SK-N-SH (cell line): ENCODE measurements around the gene VIPR2. TPM values are rescaled to one million over a fixed set of nuclear protein-coding genes. Genes with fewer than 3 reads are reported as not detected.

Experiments used
- CTCF ChIA-PET: fragments of 300-600, 350-600 bp; formaldehyde crosslinking; extraction: SDS; loops from one replicate; lab custom pipeline; 2021; lab: Yijun Ruan, JAX
- POLR2A ChIA-PET: fragments of 350-600 bp; sonication (Branson Sonifier 250); formaldehyde crosslinking; extraction: SDS; loops from one replicate; lab custom pipeline; 2020; ENCODE audit warnings: antibody characterized with exemption, inconsistent platforms; lab: Yijun Ruan, JAX
- DNase-seq: peaks from one replicate; pipeline ENCODE4 v3.0.0; 2012
- H2AFZ ChIP-seq: fragments of 200-600 bp; sonication (generic); 2 replicates; pipeline ENCODE4 v1.8.1; 2016; ENCODE audit warnings: antibody characterized with exemption, mild to moderate bottlenecking, low read depth
- H3F3A ChIP-seq: fragments of 200-600 bp; sonication (generic); replicated peaks from 2 replicates; pipeline ENCODE3; 2016; ENCODE audit warnings: antibody characterized with exemption, mild to moderate bottlenecking; ENCODE audit not compliant: insufficient read depth
- H3K27ac ChIP-seq, 2 experiments: fragments of 200-500 bp in 1 of 2; fragments of 200-600 bp in 1 of 2; sonication (Bioruptor generic) in 1 of 2; sonication (generic), shearing (Covaris generic) in 1 of 2; 2 replicates each; pipeline versions ENCODE4 v1.5.1 to v1.6.1; 2014 to 2016; ENCODE audit warnings: low read depth in 2 of 2, inconsistent platforms in 1 of 2, low read length in 1 of 2, mild to moderate bottlenecking in 1 of 2, mixed read lengths in 1 of 2
- H3K27me3 ChIP-seq: fragments of 200-600 bp; sonication (generic), shearing (Covaris generic); 2 replicates; pipeline ENCODE4 v1.6.1; 2016; ENCODE audit warnings: mixed run types; ENCODE audit not compliant: insufficient read depth
- H3K36me3 ChIP-seq, 2 experiments: fragments of 200-500 bp in 1 of 2; fragments of 200-600 bp in 1 of 2; sonication (Bioruptor generic) in 1 of 2; sonication (generic) in 1 of 2; replicated peaks in 1 of 2; 2 replicates each; pipeline versions ENCODE3 to v1.5.1; 2014 to 2016; ENCODE audit warnings: low read length in 1 of 2, mild to moderate bottlenecking in 1 of 2; ENCODE audit not compliant: insufficient read depth in 2 of 2, control insufficient read depth in 1 of 2
- H3K4me1 ChIP-seq, 2 experiments: fragments of 200-500 bp in 1 of 2; fragments of 200-600 bp in 1 of 2; sonication (Bioruptor generic) in 1 of 2; sonication (generic), shearing (Covaris generic) in 1 of 2; 2 replicates each; pipeline versions ENCODE4 v1.5.1 to v1.6.1; 2014 to 2016; ENCODE audit warnings: low read depth in 1 of 2, low read length in 1 of 2, mixed run types in 1 of 2; ENCODE audit not compliant: insufficient read depth in 2 of 2, control insufficient read depth in 1 of 2
- H3K4me2 ChIP-seq: fragments of 200-600 bp; sonication (generic), shearing (Covaris generic); 2 replicates; pipeline ENCODE4 v1.6.1; 2017; ENCODE audit warnings: mixed run types
- H3K4me3 ChIP-seq, 2 experiments: fragments of 200-500 bp in 1 of 2; fragments of 200-600 bp in 1 of 2; sonication (Bioruptor generic) in 1 of 2; sonication (generic), shearing (Covaris generic) in 1 of 2; 2 replicates each; pipeline versions ENCODE4 v1.5.1 to v1.8.1; 2014 to 2016; ENCODE audit warnings: low read depth in 2 of 2, inconsistent platforms in 1 of 2, low read length in 1 of 2, mild to moderate bottlenecking in 1 of 2, mixed read lengths in 1 of 2, moderate library complexity in 1 of 2
- H3K79me2 ChIP-seq: fragments of 200-600 bp; sonication (generic); 2 replicates; pipeline ENCODE4 v1.8.1; 2017; ENCODE audit warnings: mild to moderate bottlenecking; ENCODE audit not compliant: insufficient read depth
- H3K9ac ChIP-seq: fragments of 200-600 bp; sonication (generic); 2 replicates; pipeline ENCODE4 v1.6.1; 2017; ENCODE audit warnings: mixed run types
- H3K9me2 ChIP-seq: fragments of 200-600 bp; sonication (generic); 2 replicates; pipeline ENCODE4 v1.6.1; 2017; ENCODE audit warnings: mixed run types
- H3K9me3 ChIP-seq: fragments of 200-600 bp; sonication (generic); 2 replicates; pipeline ENCODE4 v1.6.1; 2017; ENCODE audit warnings: mixed run types, mild to moderate bottlenecking, moderate library complexity
- H4K20me1 ChIP-seq: fragments of 200-600 bp; sonication (generic); 2 replicates; pipeline ENCODE4 v1.6.1; 2017; ENCODE audit warnings: mild to moderate bottlenecking, mixed run types; ENCODE audit not compliant: insufficient read depth
- ELF1 ChIP-seq: IDR thresholded peaks from 2 replicates; pipeline ENCODE4 v1.4.0; 2012
- FOXJ3 ChIP-seq: sonication (generic); formaldehyde crosslinking; IDR thresholded peaks from 2 replicates; pipeline ENCODE4 v1.5.1; 2020; ENCODE audit warnings: mild to moderate bottlenecking, missing genetic modification reagents
- TAF1 ChIP-seq: IDR thresholded peaks from 2 replicates; pipeline ENCODE4 v1.6.1; 2012; ENCODE audit warnings: low read depth, mild to moderate bottlenecking, low read length, moderate library complexity, borderline replicate concordance
- TCF12 ChIP-seq: IDR thresholded peaks from 2 replicates; pipeline ENCODE4 v1.4.0; 2012
- WGBS: methylation state at CpG from one replicate; pipeline ENCODE4 v1.1.6; 2017; ENCODE audit warnings: low lambda C conversion rate; 5-methylcytosine and 5-hydroxymethylcytosine counted together
- polyA plus RNA-seq, 3 experiments: library from polyadenylated mRNA; depleted of rRNA; stranded (reverse); fragments of >200 nt; gene quantifications; 2 replicates each; pipeline ENCODE4 v1.2.3, GENCODE V29; 2012
- TF ChIP-seq, protein P1 (sequence below): IDR thresholded peaks from 2 replicates; pipeline ENCODE4 v1.6.1; 2012; ENCODE audit warnings: mild to moderate bottlenecking, low read depth, low read length, moderate library complexity
- TF ChIP-seq, protein P2 (sequence below): IDR thresholded peaks from 2 replicates; pipeline ENCODE4 v1.4.0; 2012; ENCODE audit warnings: low read depth, borderline replicate concordance

The VIPR2 gene
- polyA plus RNA-seq, 1 of the 3 experiments (the other 2 are of a cell fraction) = not detected

DNA sequence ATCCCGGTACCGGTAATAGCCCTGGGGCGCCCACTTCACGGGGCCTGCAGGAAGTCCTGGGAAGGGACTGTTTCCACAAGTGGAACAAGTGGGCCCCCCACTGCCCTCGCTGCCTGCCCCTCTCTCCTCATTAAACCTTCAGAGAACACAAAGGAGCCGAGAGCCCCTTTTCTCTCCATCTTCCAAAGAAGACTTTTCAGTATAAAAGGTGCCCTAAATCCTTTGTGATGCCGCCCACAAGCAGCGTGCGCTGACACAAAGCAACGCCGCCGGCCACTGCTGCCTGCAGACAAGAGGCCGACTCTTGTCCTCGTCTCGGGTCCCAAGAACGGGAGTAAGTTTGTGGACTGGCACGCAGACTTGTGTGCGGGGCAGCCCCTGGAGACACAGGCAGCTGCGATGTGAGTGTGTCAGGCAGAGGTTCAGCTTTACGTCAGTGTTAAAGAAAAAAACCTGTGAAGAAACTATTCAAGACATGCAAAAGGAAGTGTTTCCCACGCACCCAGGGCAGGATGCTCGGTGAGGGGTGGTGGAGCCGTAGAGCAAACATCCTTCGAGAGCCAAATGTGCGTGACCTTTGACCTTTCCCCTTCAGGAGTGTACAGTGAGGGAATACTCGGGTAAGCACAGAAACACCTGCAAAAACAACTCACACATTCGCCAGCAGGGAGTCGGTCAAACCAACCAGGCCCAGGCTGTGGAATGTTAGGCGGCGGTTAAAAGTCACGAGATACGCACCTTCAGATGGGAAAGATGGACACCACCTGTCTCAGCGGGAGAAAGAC lies 118.2 kb downstream of the VIPR2 start:
- Histone ChIP-seq H3K79me2 (no peaks in the 10 kb centered on the region), H3K27me3 (no peaks in the 10 kb centered on the region), H3K4me3 (no peak overlapping the region), H3K9ac (no peak overlapping the region), H3K4me2 (no peak overlapping the region), H3K36me3 (no peaks in the 10 kb centered on the region), H3F3A (no peaks in the 10 kb centered on the region), H3K9me3 (no peaks in the 10 kb centered on the region), H3K4me1 (peaks cover 0 to 9% of the 10 kb centered on the region in 2 experiments; a peak in 1 of 4 replicates), H2AFZ (no peak overlapping the region), H4K20me1 (no peaks in the 10 kb centered on the region)
- WGBS = 73% methylated on average over 33 of the region's 33 CpGs
- ChIA-PET POLR2A (no interaction called here), CTCF (interaction anchor here (0.8 to 1.4 kb wide), 3 partner anchors 12 to 49 kb away, joined by 3 to 5 read pairs (median 4); no protein-coding TSS in a partner anchor)
- DNase-seq = no peak
- TF ChIP-seq, protein P1, sequence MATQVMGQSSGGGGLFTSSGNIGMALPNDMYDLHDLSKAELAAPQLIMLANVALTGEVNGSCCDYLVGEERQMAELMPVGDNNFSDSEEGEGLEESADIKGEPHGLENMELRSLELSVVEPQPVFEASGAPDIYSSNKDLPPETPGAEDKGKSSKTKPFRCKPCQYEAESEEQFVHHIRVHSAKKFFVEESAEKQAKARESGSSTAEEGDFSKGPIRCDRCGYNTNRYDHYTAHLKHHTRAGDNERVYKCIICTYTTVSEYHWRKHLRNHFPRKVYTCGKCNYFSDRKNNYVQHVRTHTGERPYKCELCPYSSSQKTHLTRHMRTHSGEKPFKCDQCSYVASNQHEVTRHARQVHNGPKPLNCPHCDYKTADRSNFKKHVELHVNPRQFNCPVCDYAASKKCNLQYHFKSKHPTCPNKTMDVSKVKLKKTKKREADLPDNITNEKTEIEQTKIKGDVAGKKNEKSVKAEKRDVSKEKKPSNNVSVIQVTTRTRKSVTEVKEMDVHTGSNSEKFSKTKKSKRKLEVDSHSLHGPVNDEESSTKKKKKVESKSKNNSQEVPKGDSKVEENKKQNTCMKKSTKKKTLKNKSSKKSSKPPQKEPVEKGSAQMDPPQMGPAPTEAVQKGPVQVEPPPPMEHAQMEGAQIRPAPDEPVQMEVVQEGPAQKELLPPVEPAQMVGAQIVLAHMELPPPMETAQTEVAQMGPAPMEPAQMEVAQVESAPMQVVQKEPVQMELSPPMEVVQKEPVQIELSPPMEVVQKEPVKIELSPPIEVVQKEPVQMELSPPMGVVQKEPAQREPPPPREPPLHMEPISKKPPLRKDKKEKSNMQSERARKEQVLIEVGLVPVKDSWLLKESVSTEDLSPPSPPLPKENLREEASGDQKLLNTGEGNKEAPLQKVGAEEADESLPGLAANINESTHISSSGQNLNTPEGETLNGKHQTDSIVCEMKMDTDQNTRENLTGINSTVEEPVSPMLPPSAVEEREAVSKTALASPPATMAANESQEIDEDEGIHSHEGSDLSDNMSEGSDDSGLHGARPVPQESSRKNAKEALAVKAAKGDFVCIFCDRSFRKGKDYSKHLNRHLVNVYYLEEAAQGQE = no peak
- TF ChIP-seq TCF12 (no peak), ELF1 (no peak), TAF1 (no peak)
- TF ChIP-seq, all 33 proteins: peak for 0
- no peak overlapping the region for H3K27ac ChIP-seq
- no peaks in the 10 kb centered on the region for H3K9me2 ChIP-seq

DNA sequence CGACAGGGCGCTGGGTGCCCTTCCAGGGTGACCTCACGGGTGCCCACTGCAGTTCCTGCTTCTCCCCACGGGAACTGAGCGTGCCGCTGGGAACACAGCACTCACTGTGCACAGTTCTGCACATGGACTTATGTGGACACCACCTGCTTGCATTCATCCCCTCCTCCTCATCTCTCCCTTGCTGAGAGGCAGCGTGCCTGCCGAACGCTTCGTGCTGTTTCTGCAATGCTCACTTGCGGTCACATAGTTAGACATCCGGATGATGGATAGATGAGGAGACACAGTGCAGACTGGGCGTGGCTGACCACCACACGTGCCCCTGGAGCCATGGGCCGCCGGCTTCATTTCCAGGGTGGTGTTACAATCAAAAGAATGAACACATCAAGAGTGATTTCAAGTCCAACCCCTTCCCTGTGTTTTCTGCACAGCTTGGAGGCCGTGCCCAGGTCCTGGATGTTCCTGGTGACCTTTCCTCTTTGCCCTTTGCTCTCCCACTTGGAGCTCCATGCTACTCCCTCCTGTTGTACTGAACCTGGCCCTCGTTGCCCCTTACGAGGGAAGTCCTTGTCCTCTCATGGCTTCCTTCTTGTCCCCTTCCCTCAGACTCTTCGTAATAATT lies 119.4 kb downstream of the VIPR2 start:
- H3K36me3 ChIP-seq = no peaks in the 10 kb centered on the region
- peaks cover 0 to under 1% of the 10 kb centered on the region in 2 experiments; a peak in 1 of 4 replicates for H3K4me1 ChIP-seq
- ChIA-PET CTCF (interaction anchor here (1.3 kb wide), 1 partner anchor 48 kb away, joined by 5 read pairs; no protein-coding TSS in a partner anchor), POLR2A (no interaction called here)
- H3K9me2 ChIP-seq = no peaks in the 10 kb centered on the region
- no peak overlapping the region for H3K4me2 ChIP-seq
- no peaks in the 10 kb centered on the region for H3K79me2 ChIP-seq
- TF ChIP-seq, protein P2, sequence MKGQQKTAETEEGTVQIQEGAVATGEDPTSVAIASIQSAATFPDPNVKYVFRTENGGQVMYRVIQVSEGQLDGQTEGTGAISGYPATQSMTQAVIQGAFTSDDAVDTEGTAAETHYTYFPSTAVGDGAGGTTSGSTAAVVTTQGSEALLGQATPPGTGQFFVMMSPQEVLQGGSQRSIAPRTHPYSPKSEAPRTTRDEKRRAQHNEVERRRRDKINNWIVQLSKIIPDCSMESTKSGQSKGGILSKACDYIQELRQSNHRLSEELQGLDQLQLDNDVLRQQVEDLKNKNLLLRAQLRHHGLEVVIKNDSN = no peak
- no peak for TF ChIP-seq FOXJ3 (CRISPR knock-in tag)
- DNase-seq = no peak
- 49% methylated on average over 20 of the region's 20 CpGs for WGBS
- no peak overlapping the region for H2AFZ ChIP-seq
- H3K27me3 ChIP-seq = no peaks in the 10 kb centered on the region
- no peak overlapping the region for H3K4me3 ChIP-seq
- no peak overlapping the region for H3K9ac ChIP-seq
- H3F3A ChIP-seq = no peaks in the 10 kb centered on the region
- H3K27ac ChIP-seq = no peak overlapping the region
- no peaks in the 10 kb centered on the region for H4K20me1 ChIP-seq
- H3K9me3 ChIP-seq = no peaks in the 10 kb centered on the region
